HCT116 (cell line): ENCODE data around the gene HCFC1. TPM values are rescaled to one million over a fixed set of nuclear protein-coding genes. Genes with fewer than 3 reads are reported as not detected.

Experiments
- ATAC-seq: fragments of 200-7000 bp; cut with Tn5 transposase; 2 replicates; pipeline ENCODE4 v1.9.1; 2020; ENCODE audit warnings: mild to moderate bottlenecking, moderate library complexity
- BruUV-seq: library from RNA; stranded (reverse); fragments of 400-500 nt; replicated peaks from 2 replicates; lab custom pipeline; 2021; lab: Mats Ljungman, UMichigan
- CTCF ChIA-PET: fragments of 300-600 bp; sonication (Branson Sonifier 250); formaldehyde crosslinking; loops from one replicate; lab custom pipeline; 2021; ENCODE audit warnings: antibody characterized with exemption; lab: Charles Lee
- POLR2A ChIA-PET: fragments of 300-600, 350-600 bp; sonication (Branson Sonifier 250); formaldehyde crosslinking; loops from one replicate; lab custom pipeline; 2021; ENCODE audit warnings: antibody characterized with exemption; lab: Charles Lee
- RAD21 ChIA-PET, 2 experiments: fragments of 300-600 bp; sonication (Branson Sonifier 250); formaldehyde crosslinking; loops; one replicate each; lab custom pipeline; 2023; ENCODE audit warnings: low total read pairs in 2 of 2; ENCODE audit not compliant: uncharacterized antibody in 2 of 2, unreplicated experiment in 2 of 2, low non-redundant PET in 1 of 2; lab: Charles Lee
- DNase-seq: peaks from one replicate; pipeline ENCODE4 v3.0.0-alpha.2; 2010; ENCODE audit warnings: low read depth, low spot score
- H2AFZ ChIP-seq: fragments of 200-600 bp; shearing (Covaris generic), sonication (generic); 2 replicates; pipeline ENCODE4 v1.6.1; 2017; ENCODE audit warnings: low read depth, mixed run types, mixed read lengths, antibody characterized with exemption, low read length; ENCODE audit not compliant: poor library complexity, severe bottlenecking
- H3K27ac ChIP-seq: 2 replicates; pipeline ENCODE4 v1.5.1; 2012; ENCODE audit warnings: low read depth, low read length
- H3K27me3 ChIP-seq: fragments of 200-600 bp; sonication (generic); 2 replicates; pipeline ENCODE4 v1.6.1; 2016; ENCODE audit warnings: mixed run types, low read length, mixed read lengths; ENCODE audit not compliant: insufficient read depth
- H3K36me3 ChIP-seq, 2 experiments: fragments of 200-500 bp in 1 of 2; fragments of 200-600 bp in 1 of 2; sonication (Bioruptor generic) in 1 of 2; sonication (generic) in 1 of 2; 2 replicates each; pipeline versions ENCODE4 v1.5.1 to v1.6.1; 2014 to 2016; ENCODE audit warnings: low read length in 2 of 2, inconsistent platforms in 1 of 2, mixed read lengths in 1 of 2, mixed run types in 1 of 2; ENCODE audit not compliant: insufficient read depth in 2 of 2, control insufficient read depth in 1 of 2
- H3K4me1 ChIP-seq, 2 experiments: fragments of 200-600 bp in 1 of 2; sonication (generic) in 1 of 2; 2 replicates each; pipeline versions ENCODE4 v1.5.1 to v1.6.1; 2012 to 2017; ENCODE audit warnings: low read length in 2 of 2, inconsistent platforms in 1 of 2, mild to moderate bottlenecking in 1 of 2, mixed read lengths in 1 of 2, mixed run types in 1 of 2, moderate library complexity in 1 of 2; ENCODE audit not compliant: insufficient read depth in 2 of 2, control insufficient read depth in 1 of 2
- H3K4me2 ChIP-seq: fragments of 200-600 bp; sonication (generic); 2 replicates; pipeline ENCODE4 v1.6.1; 2017; ENCODE audit warnings: mixed run types, low read length, mixed read lengths
- H3K4me3 ChIP-seq, 2 experiments: fragments of 200-600 bp in 1 of 2; sonication (generic) in 1 of 2; replicated peaks in 1 of 2; 2 replicates each; pipeline ENCODE4 v1.5.1; 2011 to 2016; ENCODE audit warnings: low read length in 2 of 2, control low read depth in 1 of 2, low read depth in 1 of 2, mild to moderate bottlenecking in 1 of 2, mixed read lengths in 1 of 2, mixed run types in 1 of 2
- H3K79me2 ChIP-seq: fragments of 200-600 bp; sonication (generic); 2 replicates; pipeline ENCODE4 v1.6.1; 2017; ENCODE audit warnings: mild to moderate bottlenecking, mixed run types, low read length, moderate library complexity, mixed read lengths; ENCODE audit not compliant: insufficient read depth
- H3K9ac ChIP-seq: fragments of 200-600 bp; sonication (generic); 2 replicates; pipeline ENCODE4 v1.6.1; 2016; ENCODE audit warnings: low read length, mixed read lengths
- H3K9me2 ChIP-seq: fragments of 200-600 bp; sonication (generic), shearing (Covaris generic); 2 replicates; pipeline ENCODE4 v1.6.1; 2017; ENCODE audit warnings: mixed run types, mild to moderate bottlenecking, moderate library complexity; ENCODE audit not compliant: insufficient read depth
- H3K9me3 ChIP-seq, 2 experiments: fragments of 200-500 bp in 1 of 2; fragments of 200-600 bp in 1 of 2; sonication (Bioruptor generic) in 1 of 2; sonication (generic) in 1 of 2; 2 replicates each; pipeline ENCODE4 v1.6.1; 2014 to 2017; ENCODE audit warnings: low read length in 2 of 2, mixed read lengths in 2 of 2, inconsistent platforms in 1 of 2, low read depth in 1 of 2, mild to moderate bottlenecking in 1 of 2, mixed run types in 1 of 2, moderate library complexity in 1 of 2; ENCODE audit not compliant: control insufficient read depth in 1 of 2, insufficient read depth in 1 of 2
- H4K20me1 ChIP-seq: fragments of 200-600 bp; sonication (generic), shearing (Covaris generic); 2 replicates; pipeline ENCODE4 v1.6.1; 2017; ENCODE audit warnings: mixed run types, mild to moderate bottlenecking, moderate library complexity; ENCODE audit not compliant: insufficient read depth
- CBX3 ChIP-seq: IDR thresholded peaks from 2 replicates; pipeline ENCODE4 v1.6.1; 2012; ENCODE audit warnings: low read depth
- EZH2 ChIP-seq: fragments of 200-600 bp; sonication (generic); IDR thresholded peaks from 2 replicates; pipeline ENCODE4 v1.6.1; 2017; ENCODE audit warnings: antibody characterized with exemption, mixed run types
- intact Hi-C: fragments of 100-400 bp; cut with micrococcal nuclease; formaldehyde crosslinking; loops from 2 replicates; pipeline ENCODE4 v1.10.0; 2022
- total RNA-seq: library from RNA; stranded (reverse); gene quantifications from one replicate; pipeline ENCODE4 v1.2.1, GENCODE V29; 2021; ENCODE audit not compliant: unreplicated experiment
- TF ChIP-seq, protein P1 (sequence below): IDR thresholded peaks from 2 replicates; pipeline ENCODE4 v1.6.1; 2011; ENCODE audit warnings: mild to moderate bottlenecking, low read length, moderate library complexity; ENCODE audit not compliant: insufficient replicate concordance; ENCODE audit errors: extremely low read depth

The HCFC1 gene
- total RNA-seq, 1 experiment from 2014 or later: 72.8 TPM

DNA sequence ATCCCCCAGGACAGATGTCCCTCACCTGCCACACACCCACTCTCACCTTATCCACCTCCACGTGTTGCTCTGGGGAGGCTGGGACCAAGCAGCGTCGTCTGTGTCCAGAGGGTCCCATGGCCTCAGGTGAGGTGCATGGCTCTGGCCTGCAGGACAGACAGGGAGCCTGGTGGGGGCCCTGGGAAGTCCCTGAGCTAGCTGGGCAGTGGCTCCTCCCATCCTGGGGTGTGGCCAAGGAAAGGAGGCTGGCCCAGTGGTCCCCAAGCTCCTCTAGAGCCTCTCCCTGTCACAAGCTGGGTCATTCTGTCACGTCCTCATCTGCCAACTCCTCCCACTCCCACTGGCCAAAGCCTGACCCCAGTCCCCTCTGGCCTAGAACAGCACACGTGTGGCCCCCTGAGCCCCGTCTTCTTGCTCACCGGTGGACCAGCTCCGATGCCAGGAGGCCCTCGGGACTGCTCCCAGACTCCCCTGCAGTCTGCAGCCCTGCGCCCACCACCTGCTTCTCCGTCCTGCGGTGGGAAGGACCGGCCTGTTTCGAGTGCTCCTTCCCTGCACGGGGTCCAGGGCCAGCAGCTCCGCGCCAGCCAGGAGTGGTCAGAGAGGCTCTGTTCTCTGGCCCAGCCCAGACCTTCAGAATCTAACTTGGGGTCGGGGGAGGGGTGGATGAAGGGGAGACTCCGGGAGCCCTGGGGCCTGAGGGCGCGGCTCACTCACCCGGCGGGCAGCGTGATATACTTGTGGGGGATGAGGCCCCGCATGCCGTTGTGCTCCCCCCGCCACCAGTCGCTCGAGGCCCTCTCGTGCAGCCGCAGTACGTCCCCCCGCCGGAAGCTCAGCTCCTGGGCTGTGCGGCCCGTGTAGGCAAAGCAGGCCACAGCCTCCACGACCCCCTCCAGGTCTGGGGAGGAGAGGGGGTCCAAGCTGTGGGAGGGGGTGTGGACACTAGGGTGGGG, 62.3 kb downstream of the HCFC1 start:
- Histone ChIP-seq H3K4me1 (peaks cover 0 to 2% of the 10 kb centered on the region in 2 experiments; a peak in 1 of 4 replicates), H3K9me3 (no peaks in the 10 kb centered on the region), H3K79me2 (no peaks in the 10 kb centered on the region), H2AFZ (no peak overlapping the region), H3K36me3 (no peaks in the 10 kb centered on the region), H3K9ac (no peak overlapping the region), H3K27me3 (no peaks in the 10 kb centered on the region), H3K9me2 (no peaks in the 10 kb centered on the region), H3K27ac (no peak overlapping the region), H3K4me3 (no peak overlapping the region), H3K4me2 (no peak overlapping the region), H4K20me1 (no peaks in the 10 kb centered on the region)
- no peak for TF ChIP-seq EZH2
- no peak for TF ChIP-seq CBX3
- TF ChIP-seq, protein P1, sequence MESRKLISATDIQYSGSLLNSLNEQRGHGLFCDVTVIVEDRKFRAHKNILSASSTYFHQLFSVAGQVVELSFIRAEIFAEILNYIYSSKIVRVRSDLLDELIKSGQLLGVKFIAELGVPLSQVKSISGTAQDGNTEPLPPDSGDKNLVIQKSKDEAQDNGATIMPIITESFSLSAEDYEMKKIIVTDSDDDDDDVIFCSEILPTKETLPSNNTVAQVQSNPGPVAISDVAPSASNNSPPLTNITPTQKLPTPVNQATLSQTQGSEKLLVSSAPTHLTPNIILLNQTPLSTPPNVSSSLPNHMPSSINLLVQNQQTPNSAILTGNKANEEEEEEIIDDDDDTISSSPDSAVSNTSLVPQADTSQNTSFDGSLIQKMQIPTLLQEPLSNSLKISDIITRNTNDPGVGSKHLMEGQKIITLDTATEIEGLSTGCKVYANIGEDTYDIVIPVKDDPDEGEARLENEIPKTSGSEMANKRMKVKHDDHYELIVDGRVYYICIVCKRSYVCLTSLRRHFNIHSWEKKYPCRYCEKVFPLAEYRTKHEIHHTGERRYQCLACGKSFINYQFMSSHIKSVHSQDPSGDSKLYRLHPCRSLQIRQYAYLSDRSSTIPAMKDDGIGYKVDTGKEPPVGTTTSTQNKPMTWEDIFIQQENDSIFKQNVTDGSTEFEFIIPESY: no peak
- DNase-seq (no peak), ATAC-seq (peak; percentile 66)
- RAD21 ChIA-PET: no interaction called here
- no TSS peak for BruUV-seq
- intact Hi-C loops: no loop called here
- POLR2A ChIA-PET: interaction anchor here (0.9 kb wide), 1 partner anchor 15 kb away, joined by 3 read pairs; no protein-coding TSS in a partner anchor
- CTCF ChIA-PET: interaction anchor here (0.5 kb wide), 1 partner anchor 587 kb away, joined by 4 read pairs; no protein-coding TSS in a partner anchor
